Type B pancreatic cell (in vitro differentiated cells): Measurements from ENCODE around the gene UACA. TPM values are rescaled to one million over a fixed set of nuclear protein-coding genes. Genes with fewer than 3 reads are reported as not detected.

Experiments
- DNase-seq: peaks from one replicate; pipeline ENCODE4 v3.0.0; 2021; ENCODE audit warnings: mixed read lengths; ENCODE audit not compliant: unreplicated experiment; ENCODE audit errors: extremely low spot score
- H3K27ac Mint-ChIP-seq: 2 replicates; pipeline ENCODE4 v1.8.0; 2021; ENCODE audit warnings: mild to moderate bottlenecking, mixed read lengths
- H3K27me3 Mint-ChIP-seq: 2 replicates; pipeline ENCODE4 v1.8.0; 2021; ENCODE audit warnings: mixed read lengths
- H3K36me3 Mint-ChIP-seq: 2 replicates; pipeline ENCODE4 v1.8.0; 2021; ENCODE audit warnings: mixed read lengths
- H3K4me1 Mint-ChIP-seq: one replicate; pipeline ENCODE4 v1.8.0; 2021; ENCODE audit warnings: mixed read lengths; ENCODE audit not compliant: unreplicated experiment
- H3K4me3 Mint-ChIP-seq: 2 replicates; pipeline ENCODE4 v1.8.0; 2021; ENCODE audit warnings: mild to moderate bottlenecking, mixed read lengths
- H3K9me3 Mint-ChIP-seq: 2 replicates; pipeline ENCODE4 v1.8.0; 2021; ENCODE audit warnings: mixed read lengths
- total RNA-seq: library from RNA; stranded (reverse); gene quantifications from 2 replicates; pipeline ENCODE4 v1.2.1, GENCODE V29; 2021; ENCODE audit warnings: low replicate concordance
- TF ChIP-seq, protein P1 (sequence below): fragments of 200-600 bp; sonication (generic); conservative IDR thresholded peaks from 2 replicates; pipeline ENCODE4 v1.5.0; 2021; ENCODE audit warnings: antibody characterized with exemption, mild to moderate bottlenecking

UACA gene
- total RNA-seq, 1 donor from 2014 or later = 36.4 TPM

GRCh38 chr15:70680817-70681216 is 82.5 kb downstream of the UACA start:
- Mint-ChIP-seq H3K27ac (no peak overlapping the region), H3K4me3 (no peak overlapping the region), H3K27me3 (no peaks in the 10 kb centered on the region)

GRCh38 chr15:70679919-70680231 is 83.5 kb downstream of the UACA start:
- Mint-ChIP-seq H3K4me1 (peaks cover 3% of the 10 kb centered on the region), H3K36me3 (no peaks in the 10 kb centered on the region), H3K27me3 (no peaks in the 10 kb centered on the region), H3K4me3 (no peak overlapping the region), H3K9me3 (no peaks in the 10 kb centered on the region), H3K27ac (no peak overlapping the region)
- DNase-seq = no peak
- TF ChIP-seq, protein P1, sequence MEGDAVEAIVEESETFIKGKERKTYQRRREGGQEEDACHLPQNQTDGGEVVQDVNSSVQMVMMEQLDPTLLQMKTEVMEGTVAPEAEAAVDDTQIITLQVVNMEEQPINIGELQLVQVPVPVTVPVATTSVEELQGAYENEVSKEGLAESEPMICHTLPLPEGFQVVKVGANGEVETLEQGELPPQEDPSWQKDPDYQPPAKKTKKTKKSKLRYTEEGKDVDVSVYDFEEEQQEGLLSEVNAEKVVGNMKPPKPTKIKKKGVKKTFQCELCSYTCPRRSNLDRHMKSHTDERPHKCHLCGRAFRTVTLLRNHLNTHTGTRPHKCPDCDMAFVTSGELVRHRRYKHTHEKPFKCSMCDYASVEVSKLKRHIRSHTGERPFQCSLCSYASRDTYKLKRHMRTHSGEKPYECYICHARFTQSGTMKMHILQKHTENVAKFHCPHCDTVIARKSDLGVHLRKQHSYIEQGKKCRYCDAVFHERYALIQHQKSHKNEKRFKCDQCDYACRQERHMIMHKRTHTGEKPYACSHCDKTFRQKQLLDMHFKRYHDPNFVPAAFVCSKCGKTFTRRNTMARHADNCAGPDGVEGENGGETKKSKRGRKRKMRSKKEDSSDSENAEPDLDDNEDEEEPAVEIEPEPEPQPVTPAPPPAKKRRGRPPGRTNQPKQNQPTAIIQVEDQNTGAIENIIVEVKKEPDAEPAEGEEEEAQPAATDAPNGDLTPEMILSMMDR = peak; percentile 6

More at GRCh38 chr15:70680817-70681216, 82.5 kb downstream of the UACA start:
- TF ChIP-seq, protein P1 = no peak
- H3K9me3 Mint-ChIP-seq = no peaks in the 10 kb centered on the region
- DNase-seq = no peak
- H3K4me1 Mint-ChIP-seq = peaks cover 3% of the 10 kb centered on the region
- H3K36me3 Mint-ChIP-seq = no peaks in the 10 kb centered on the region

GRCh38 chr15:70672081-70672480 is 91.3 kb downstream of the UACA start:
- H3K27ac Mint-ChIP-seq = no peak overlapping the region
- no peaks in the 10 kb centered on the region for H3K4me1 Mint-ChIP-seq
- H3K27me3 Mint-ChIP-seq = no peaks in the 10 kb centered on the region
- DNase-seq = no peak
- H3K4me3 Mint-ChIP-seq = no peak overlapping the region
- H3K36me3 Mint-ChIP-seq = no peaks in the 10 kb centered on the region
- no peaks in the 10 kb centered on the region for H3K9me3 Mint-ChIP-seq
- TF ChIP-seq, protein P1 = no peak

DNA sequence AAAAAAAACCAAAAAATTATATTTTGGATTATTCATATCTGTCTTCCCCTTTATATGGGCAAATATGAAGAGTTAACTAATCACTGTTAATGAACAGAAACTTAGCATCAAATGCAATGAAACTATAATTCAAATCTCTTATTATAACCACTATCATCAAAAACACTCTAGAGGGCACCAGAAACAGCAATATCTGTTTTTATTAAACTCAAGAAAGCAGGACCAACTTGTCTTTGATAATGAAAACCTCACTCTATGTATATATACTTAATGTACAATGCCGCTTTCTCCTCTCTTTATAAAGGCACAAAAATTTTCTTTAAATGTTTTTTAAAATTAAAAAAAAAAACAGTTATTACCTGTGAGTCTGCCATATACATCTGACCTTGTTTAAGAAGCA is 92.7 kb downstream of the UACA start:
- no peak overlapping the region for H3K4me3 Mint-ChIP-seq
- no peaks in the 10 kb centered on the region for H3K27me3 Mint-ChIP-seq
- H3K27ac Mint-ChIP-seq = no peak overlapping the region
- H3K36me3 Mint-ChIP-seq = peaks cover 4% of the 10 kb centered on the region
- H3K9me3 Mint-ChIP-seq = no peaks in the 10 kb centered on the region
- H3K4me1 Mint-ChIP-seq = no peaks in the 10 kb centered on the region
- no peak for DNase-seq
- TF ChIP-seq, protein P1 = peak; percentile 57

DNA sequence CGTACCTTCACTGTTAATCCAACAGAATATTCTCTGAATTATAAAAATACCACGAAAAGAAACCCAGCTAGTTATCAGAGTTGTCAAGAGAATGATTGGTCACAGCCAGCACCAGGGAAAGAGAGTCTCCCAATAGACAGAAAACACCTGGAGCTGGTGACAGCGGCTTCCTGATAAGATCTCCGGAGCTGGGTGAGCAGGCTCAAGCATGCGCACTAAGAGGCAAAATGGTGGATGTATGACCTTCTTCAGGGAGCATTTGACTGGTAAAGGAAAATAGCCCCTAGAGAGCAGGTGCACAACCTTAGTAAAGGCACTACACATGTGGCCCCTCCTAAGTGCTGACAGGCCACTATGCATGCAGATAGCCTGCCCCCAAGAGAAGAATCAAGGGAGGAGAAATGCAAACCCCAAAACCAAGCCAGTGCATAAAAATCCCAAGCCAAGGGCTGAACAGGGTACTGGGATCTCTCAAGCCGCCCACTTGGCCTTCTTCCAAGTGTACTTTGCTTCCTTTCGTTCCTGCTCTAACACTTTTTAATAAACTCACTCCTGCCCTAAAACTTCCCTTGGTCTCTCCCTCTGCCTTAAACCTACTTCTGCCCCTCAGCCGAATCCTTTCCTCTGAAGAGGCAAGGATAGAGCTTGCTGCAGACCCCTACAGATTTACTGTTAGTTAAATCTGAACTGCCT is 93.2 kb downstream of the UACA start:
- Mint-ChIP-seq H3K9me3 (no peaks in the 10 kb centered on the region), H3K4me3 (no peak overlapping the region), H3K27me3 (no peaks in the 10 kb centered on the region), H3K36me3 (peaks cover 5% of the 10 kb centered on the region), H3K4me1 (no peaks in the 10 kb centered on the region), H3K27ac (no peak overlapping the region)
- no peak for DNase-seq
- TF ChIP-seq, protein P1 = no peak
